ENCODE data around the gene ADD2. TPM values are rescaled to one million over a fixed set of nuclear protein-coding genes. Genes with fewer than 3 reads are reported as not detected.

The ADD2 gene
- total and polyA plus RNA-seq, 2 experiments from 2014 or later: 34.6 to 223 TPM

GRCh38 chr2:70730730-70731129 is 37.3 kb downstream of the ADD2 start (continued):
- TF ChIP-seq ZNF462 (CRISPR knock-in tag; IDR thresholded peaks at IDR 0.05) (no peak), JUNB (IDR thresholded peaks at IDR 0.05; ENCODE audit: unreplicated experiment) (no peak)

- peak overlapping the region; percentile 36 for H3K4me2 ChIP-seq
- Mint-ChIP-seq H3K4me1 (peaks cover 90% of the 10 kb centered on the region), H3K36me3 (ENCODE audit: low read depth) (peaks cover 16% of the 10 kb centered on the region; the same call in 2 of the 3 replicates), H3K27me3 (ENCODE audit: insufficient read depth, low read depth, poor library complexity) (peaks cover 10% of the 10 kb centered on the region), H3K9me3 (no peaks in the 10 kb centered on the region; the same call in 2 of the 3 replicates), H3K4me3 (peak overlapping the region; percentile 47; the same call in 1 of the 3 replicates), H3K27ac (peak overlapping the region; percentile 98)
- H3K9me2 ChIP-seq (ENCODE audit: insufficient read depth): 0 out of 2 replicates have a peak, but pooled peaks cover 4% of the 10 kb centered on the region
- DNase-seq (ENCODE audit: low spot score) (no peak), ATAC-seq (no peak)
- H2AFZ ChIP-seq: no peak overlapping the region
- peaks cover 15% of the 10 kb centered on the region; the same call in 1 of the 2 replicates for H3F3A ChIP-seq (replicated peaks; ENCODE audit: low read depth)
- no peaks in the 10 kb centered on the region for H3K27me3 ChIP-seq (ENCODE audit: insufficient read depth)
- peaks cover 76% of the 10 kb centered on the region for H3K4me1 ChIP-seq (ENCODE audit: insufficient read depth)
- H3K79me2 ChIP-seq (replicated peaks; ENCODE audit: insufficient read depth): peaks cover 89% of the 10 kb centered on the region
- H3K36me3 ChIP-seq (ENCODE audit: insufficient read depth): no peaks in the 10 kb centered on the region; the same call in 1 of the 2 replicates
- H3K27ac ChIP-seq (ENCODE audit: low read depth): peak overlapping the region; percentile 83
- no peak overlapping the region for H3K4me3 ChIP-seq
- peaks cover 49% of the 10 kb centered on the region for H4K20me1 ChIP-seq (replicated peaks; ENCODE audit: insufficient read depth)
- TF ChIP-seq ETS1 (IDR thresholded peaks at IDR 0.05): no peak
- no peak for TF ChIP-seq ZNF331 (CRISPR knock-in tag; IDR thresholded peaks at IDR 0.05; ENCODE audit: low read depth)
- TF ChIP-seq EZH2phosphoT487 (IDR thresholded peaks at IDR 0.05; ENCODE audit: unreplicated experiment): no peak
- TF ChIP-seq ZNF114 (CRISPR knock-in tag; IDR thresholded peaks at IDR 0.05): no peak
- TF ChIP-seq STAT1 (IDR thresholded peaks at IDR 0.05; ENCODE audit: unreplicated experiment): no peak
- TF ChIP-seq REST (IDR thresholded peaks at IDR 0.05; ENCODE audit: unreplicated experiment): no peak
- TF ChIP-seq JUNB (IDR thresholded peaks at IDR 0.05; ENCODE audit: unreplicated experiment): no peak
- TF ChIP-seq EZH2 (IDR thresholded peaks at IDR 0.05; ENCODE audit: low read depth, unreplicated experiment): no peak
- TF ChIP-seq POLR2AphosphoS5 (IDR thresholded peaks at IDR 0.05; ENCODE audit: low read depth): no peak
- TF ChIP-seq NANOG (IDR thresholded peaks at IDR 0.05; ENCODE audit: borderline replicate concordance): no peak
- no peak for TF ChIP-seq CTCF (conservative IDR thresholded peaks at IDR 0.05; ENCODE audit: low read depth in 2 of 2)
Observed at GRCh38 chr2:70729647-70730046, 38.4 kb downstream of the ADD2 start.

Measured in GM23338 (cell line).